Colonic mucosa (tissue), 4 donors: ENCODE results near the gene GLB1L2. TPM values are rescaled to one million over a fixed set of nuclear protein-coding genes. Genes with fewer than 3 reads are reported as not detected.

Source experiments
- DNase-seq: peaks from one replicate; pipeline ENCODE4 v3.0.0-alpha.2; 2020
- H3K27ac ChIP-seq: fragments of 200-600 bp; one replicate; pipeline ENCODE4 v1.8.0; 2021
- H3K27me3 ChIP-seq: fragments of 200-600 bp; one replicate; pipeline ENCODE4 v1.8.0; 2021
- H3K36me3 ChIP-seq: fragments of 200-600 bp; one replicate; pipeline ENCODE4 v1.8.0; 2021
- H3K4me1 ChIP-seq: fragments of 200-600 bp; one replicate; pipeline ENCODE4 v1.8.0; 2021; ENCODE audit warnings: mild to moderate bottlenecking
- H3K4me3 ChIP-seq: fragments of 200-600 bp; one replicate; pipeline ENCODE4 v1.8.0; 2021
- H3K9ac ChIP-seq, 2 donors: one replicate each; pipeline ENCODE4 v1.7.0; 2013; ENCODE audit warnings: control low read depth in 2 of 2, low read depth in 2 of 2, low read length in 2 of 2
- H3K9me3 ChIP-seq: fragments of 200-600 bp; one replicate; pipeline ENCODE4 v1.8.0; 2021
- intact Hi-C: fragments of 100-400 bp; cut with DNase I; formaldehyde crosslinking; loops from one replicate; pipeline ENCODE4 v1.14.1; 2022
- total RNA-seq, 2 donors: library from RNA; stranded (reverse); fragmentation: NEBNext Ultra II Directional in 1 of 2; extraction: Animal tissue kit (Norgen Biotek cat#: 25700) in 1 of 2; gene quantifications; one replicate each; pipeline ENCODE4 v1.2.1, GENCODE V29; 2021
- TF ChIP-seq, protein P1 (sequence below): fragments of 200-600 bp; IDR thresholded peaks from one replicate; pipeline ENCODE4 v1.8.0; 2022; ENCODE audit warnings: antibody characterized with exemption, mild to moderate bottlenecking
- donor health status: healthy.
- donor health status: DM: no; HTN: no; CAD: no.
- donor health status: DM: no; HTN: no; CAD: no.

Gene GLB1L2
- total RNA-seq, 2 donors from 2014 or later = 27.2 to 31.3 TPM

DNA sequence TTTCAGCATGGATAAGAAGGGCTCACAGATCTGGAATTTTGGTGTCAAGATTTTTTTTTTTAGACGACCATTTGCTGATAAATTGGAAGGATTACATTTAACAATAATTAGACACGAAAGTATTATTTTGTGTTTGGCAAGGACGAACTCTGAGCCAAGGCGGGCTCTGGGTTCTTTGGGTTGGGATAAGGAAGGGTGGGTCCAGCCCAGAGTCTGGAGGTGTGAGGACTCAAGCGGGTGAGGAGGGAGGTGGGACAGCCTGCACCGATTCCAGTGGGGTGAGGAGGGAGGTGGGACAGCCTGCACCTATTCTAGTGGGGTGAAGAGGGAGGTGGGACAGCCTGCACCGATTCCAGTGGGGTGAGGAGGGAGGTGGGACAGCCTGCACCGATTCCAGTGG lies 76.1 kb downstream of the GLB1L2 start:
- Histone ChIP-seq H3K27ac (no peak overlapping the region), H3K4me3 (no peak overlapping the region), H3K9ac (no peak overlapping the region), H3K27me3 (peaks cover 24% of the 10 kb centered on the region), H3K9me3 (no peaks in the 10 kb centered on the region), H3K4me1 (no peaks in the 10 kb centered on the region), H3K36me3 (no peaks in the 10 kb centered on the region)
- TF ChIP-seq, protein P1, sequence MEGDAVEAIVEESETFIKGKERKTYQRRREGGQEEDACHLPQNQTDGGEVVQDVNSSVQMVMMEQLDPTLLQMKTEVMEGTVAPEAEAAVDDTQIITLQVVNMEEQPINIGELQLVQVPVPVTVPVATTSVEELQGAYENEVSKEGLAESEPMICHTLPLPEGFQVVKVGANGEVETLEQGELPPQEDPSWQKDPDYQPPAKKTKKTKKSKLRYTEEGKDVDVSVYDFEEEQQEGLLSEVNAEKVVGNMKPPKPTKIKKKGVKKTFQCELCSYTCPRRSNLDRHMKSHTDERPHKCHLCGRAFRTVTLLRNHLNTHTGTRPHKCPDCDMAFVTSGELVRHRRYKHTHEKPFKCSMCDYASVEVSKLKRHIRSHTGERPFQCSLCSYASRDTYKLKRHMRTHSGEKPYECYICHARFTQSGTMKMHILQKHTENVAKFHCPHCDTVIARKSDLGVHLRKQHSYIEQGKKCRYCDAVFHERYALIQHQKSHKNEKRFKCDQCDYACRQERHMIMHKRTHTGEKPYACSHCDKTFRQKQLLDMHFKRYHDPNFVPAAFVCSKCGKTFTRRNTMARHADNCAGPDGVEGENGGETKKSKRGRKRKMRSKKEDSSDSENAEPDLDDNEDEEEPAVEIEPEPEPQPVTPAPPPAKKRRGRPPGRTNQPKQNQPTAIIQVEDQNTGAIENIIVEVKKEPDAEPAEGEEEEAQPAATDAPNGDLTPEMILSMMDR = no peak
- intact Hi-C loops = no loop called here
- no peak for DNase-seq

DNA sequence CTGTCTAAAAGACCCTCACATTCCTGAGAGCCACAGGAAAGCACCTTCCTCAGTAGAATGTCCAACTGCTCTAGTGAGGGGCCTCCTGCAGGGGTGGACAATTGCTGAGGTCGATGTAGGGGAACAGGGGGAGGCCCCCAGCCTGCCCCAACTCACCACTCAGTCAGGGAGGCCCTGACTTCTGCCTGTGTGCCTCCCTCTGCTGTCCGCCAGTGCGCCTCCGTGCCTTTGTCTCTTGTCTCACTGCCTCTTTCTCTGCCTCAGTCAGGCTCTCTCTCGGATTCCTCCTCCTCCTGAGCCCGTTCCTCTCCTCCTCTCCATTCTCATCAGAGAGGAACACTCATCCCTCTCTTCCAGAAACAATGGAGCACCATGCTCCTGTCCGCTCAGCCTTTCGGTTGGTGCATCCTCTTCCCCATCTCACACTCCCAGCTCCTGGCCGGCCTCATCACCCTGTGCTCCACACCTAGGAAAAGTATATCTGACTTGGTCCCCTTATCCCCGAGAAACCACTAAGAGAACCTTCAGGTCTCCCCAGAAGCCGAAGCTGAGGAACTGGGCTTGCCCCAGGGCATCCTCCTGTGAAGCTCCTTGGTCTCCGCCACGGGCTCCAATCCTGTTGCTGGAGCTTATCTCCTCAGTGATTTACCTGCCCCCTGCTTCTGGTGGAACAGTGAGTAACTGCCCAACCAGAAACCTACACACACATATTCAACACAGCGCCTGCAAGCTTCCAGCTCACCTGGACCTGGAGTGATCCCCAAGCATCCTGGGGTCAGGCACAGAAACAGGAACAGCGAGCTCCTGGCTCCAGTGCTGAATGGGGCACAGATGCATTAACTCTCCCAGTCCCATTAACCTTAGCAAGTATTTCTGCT lies 78.0 kb downstream of the GLB1L2 start:
- intact Hi-C loops = no loop called here
- no peak for DNase-seq
- H3K9ac ChIP-seq = no peak overlapping the region
- no peaks in the 10 kb centered on the region for H3K9me3 ChIP-seq
- no peak overlapping the region for H3K4me3 ChIP-seq
- H3K36me3 ChIP-seq = no peaks in the 10 kb centered on the region
- no peaks in the 10 kb centered on the region for H3K4me1 ChIP-seq
- H3K27ac ChIP-seq = no peak overlapping the region
- TF ChIP-seq, protein P1 = no peak
- peaks cover 39% of the 10 kb centered on the region for H3K27me3 ChIP-seq

DNA sequence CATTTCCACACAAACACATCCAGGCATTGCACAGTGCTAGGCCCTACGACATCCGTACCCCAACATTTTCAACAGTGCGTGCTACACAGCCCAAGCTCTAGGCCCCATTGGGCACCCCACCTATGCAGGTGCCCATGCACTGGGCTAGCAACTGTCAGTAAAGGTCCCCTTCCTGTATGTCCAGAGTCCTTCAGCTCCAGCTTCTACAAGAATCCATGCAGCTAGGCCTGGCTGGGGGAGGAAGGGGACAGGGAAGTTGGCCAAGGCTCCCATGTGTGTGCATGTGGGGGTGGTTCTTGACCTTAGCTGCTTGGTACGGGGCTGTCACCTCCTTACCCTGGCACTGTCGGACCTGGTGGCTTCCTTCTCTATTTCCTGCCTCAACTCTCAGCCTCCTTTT lies 79.0 kb downstream of the GLB1L2 start:
- H3K27ac ChIP-seq = no peak overlapping the region

DNA sequence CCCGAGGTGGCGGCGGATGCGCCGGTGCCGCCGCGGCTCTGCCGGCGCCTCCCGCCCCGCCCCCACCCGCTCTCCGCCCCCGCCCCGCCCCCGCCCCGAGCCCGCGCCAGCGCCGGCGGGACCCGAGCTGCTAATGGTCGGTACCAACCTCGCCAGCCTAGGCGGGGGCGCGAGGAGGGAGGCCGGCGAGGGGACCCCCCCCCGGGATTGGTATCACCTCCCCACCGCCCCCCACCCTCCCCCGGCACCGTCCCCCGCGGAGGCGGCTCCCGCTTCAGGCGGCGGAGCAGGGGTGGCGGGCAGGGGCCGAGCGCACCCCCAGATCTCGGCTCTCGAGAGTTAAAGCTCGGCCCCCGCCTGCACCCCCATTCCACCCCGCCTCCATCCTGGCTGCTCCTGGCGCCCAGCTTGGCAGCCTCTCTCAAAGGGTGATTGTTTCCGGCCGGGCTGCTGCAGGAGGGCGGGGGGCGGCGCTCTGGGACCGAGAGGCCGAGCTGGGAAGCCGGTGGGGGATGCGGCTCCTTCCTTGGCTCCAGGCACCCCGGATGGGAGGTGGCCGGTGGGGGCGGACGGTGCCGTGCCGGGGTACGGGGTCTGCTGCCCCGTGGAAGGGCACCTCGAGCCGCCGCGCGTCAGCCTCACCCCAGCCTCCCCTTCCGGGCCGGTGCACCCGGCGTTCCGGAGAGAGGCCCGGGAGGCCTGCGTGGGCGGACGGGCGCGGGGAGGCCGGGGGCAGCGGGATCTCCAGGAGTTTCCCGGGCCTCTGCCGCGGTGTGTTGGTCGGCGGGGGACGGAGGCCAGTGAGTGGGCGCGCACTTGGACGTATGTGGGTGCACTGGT lies 80.6 kb downstream of the GLB1L2 start, which contains the start of gene B3GAT1:
Gene B3GAT1 (minus strand): TSS at position 40 of the 840 bp plus-strand sequence. CDS start 24,583 bp downstream, outside the sequence.
- Histone ChIP-seq H3K9me3 (no peaks in the 10 kb centered on the region), H3K4me3 (peak within 1 kb of the TSS; percentile 3), H3K27ac (no peak within 1 kb of the TSS), H3K36me3 (no peaks in the 10 kb centered on the region), H3K4me1 (no peaks in the 10 kb centered on the region), H3K27me3 (peaks cover 41% of the 10 kb centered on the region), H3K9ac (no peak within 1 kb of the TSS)
- TF ChIP-seq, protein P1 = no peak
- DNase-seq = no peak
- intact Hi-C loops = no loop called here

More for the DNA sequence above, 79.0 kb downstream of the GLB1L2 start:
- Histone ChIP-seq H3K27me3 (peaks cover 41% of the 10 kb centered on the region), H3K9me3 (no peaks in the 10 kb centered on the region), H3K4me3 (no peak overlapping the region), H3K4me1 (no peaks in the 10 kb centered on the region), H3K9ac (no peak overlapping the region), H3K36me3 (no peaks in the 10 kb centered on the region)
- intact Hi-C loops = no loop called here
- TF ChIP-seq, protein P1 = no peak
- DNase-seq = no peak

DNA sequence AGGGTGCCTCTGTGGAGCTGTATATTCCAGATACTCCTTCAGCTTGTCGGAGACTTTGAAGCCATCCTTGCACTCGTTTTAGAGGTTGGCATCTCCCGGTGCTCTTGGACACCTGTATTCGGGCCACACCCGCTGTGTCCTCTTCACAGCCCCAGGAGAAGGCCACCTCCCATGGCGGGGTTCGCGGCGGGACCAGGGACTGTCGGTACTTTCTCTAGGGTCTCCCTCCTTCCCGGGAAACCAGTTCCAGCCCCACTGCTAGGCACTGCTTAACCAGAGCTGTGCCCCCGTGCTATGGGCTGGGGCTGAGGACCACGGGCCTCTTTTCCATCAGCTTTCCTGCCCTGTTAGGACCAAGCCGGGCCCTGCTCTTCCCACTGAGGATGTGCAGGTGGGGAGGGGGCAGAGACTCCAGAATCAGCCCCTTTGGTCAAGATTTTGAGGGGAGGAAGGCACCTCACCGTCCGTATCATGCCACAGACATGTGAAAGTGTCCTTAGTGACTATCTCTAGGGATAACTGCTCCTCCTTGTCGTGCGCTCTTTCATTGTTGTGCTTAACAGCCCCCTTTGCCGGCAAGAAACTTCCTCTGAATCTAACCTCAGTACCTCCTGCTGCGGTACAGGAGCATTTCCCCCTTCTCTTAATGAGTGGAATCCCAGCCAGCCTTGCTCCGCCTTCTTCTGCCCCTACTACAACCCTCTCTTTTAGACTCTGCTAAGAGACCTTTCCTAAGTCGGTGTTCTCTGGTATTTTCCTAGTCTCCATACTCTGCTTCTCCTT lies 81.4 kb downstream of the GLB1L2 start:
- Histone ChIP-seq H3K4me3 (no peak overlapping the region), H3K9ac (no peak overlapping the region), H3K4me1 (no peaks in the 10 kb centered on the region), H3K27ac (no peak overlapping the region), H3K27me3 (peaks cover 41% of the 10 kb centered on the region), H3K36me3 (no peaks in the 10 kb centered on the region), H3K9me3 (no peaks in the 10 kb centered on the region)
- TF ChIP-seq, protein P1 = no peak
- intact Hi-C loops = no loop called here
- DNase-seq = no peak
